Upper lobe of left lung (tissue), 4 donors: Measurements from ENCODE around the gene CFAP251.

Source experiments
- CTCF ChIP-seq, 6 experiments: fragments of 450-650 bp in 4 of 6; fragments of 200-600 bp in 2 of 6; sonication (generic) in 2 of 6; IDR thresholded peaks; one replicate each; pipeline ENCODE4 v1.5.1; 2016 to 2019; ENCODE audit warnings: antibody characterized with exemption in 6 of 6
- EP300 ChIP-seq, 4 donors: sonication (generic); formaldehyde crosslinking; IDR thresholded peaks; one replicate each; pipeline ENCODE4 v1.5.1; 2017; ENCODE audit warnings: antibody characterized with exemption in 4 of 4, control low read depth in 2 of 4

- TF ChIP-seq CTCF (IDR thresholded peaks at IDR 0.05), result no peak
- TF ChIP-seq EP300 (IDR thresholded peaks at IDR 0.05), result no peak
Measured at GRCh38 chr12:121953117-121953692, 34.8 kb downstream of the CFAP251 start.
